Activated T-cell treated with anti-CD3 and anti-CD28 coated beads, Interleukin-2, amount 50 U/mL, for 48 hours (primary cell): ENCODE data around the gene GRIN3B.
A peak's percentile ranks its signal among the peaks of the same experiment; 100 is the strongest.

Source experiments
- DNase-seq, 2 experiments: peaks; one replicate each; pipeline ENCODE4 v3.0.0-alpha.2; 2020

GRIN3B gene

GRCh38 chr19:1046117-1046626 lies 46.0 kb downstream of the GRIN3B start:
- no peak for DNase-seq

GRCh38 chr19:1046836-1047695 lies 46.8 kb downstream of the GRIN3B start:
- DNase-seq: no peak

GRCh38 chr19:1047696-1048147 lies 47.5 kb downstream of the GRIN3B start:
- DNase-seq: no peak

GRCh38 chr19:1049106-1049505 lies 48.9 kb downstream of the GRIN3B start:
- peak in 1 of 2 experiments; percentile 20 for DNase-seq

- no peak for DNase-seq
Measured at GRCh38 chr19:1049800-1050199, 49.6 kb downstream of the GRIN3B start.

GRCh38 chr19:1050989-1051788 lies 51.0 kb downstream of the GRIN3B start:
- DNase-seq: no peak

GRCh38 chr19:1051791-1052190 lies 51.6 kb downstream of the GRIN3B start:
- DNase-seq: no peak

GRCh38 chr19:1052349-1052975 lies 52.2 kb downstream of the GRIN3B start:
- DNase-seq: no peak

GRCh38 chr19:1053176-1054101 lies 53.2 kb downstream of the GRIN3B start:
- DNase-seq: peak in 1 of 2 experiments; percentile 20

- no peak for DNase-seq
Measured at GRCh38 chr19:1054102-1055027, 54.1 kb downstream of the GRIN3B start.

- DNase-seq: no peak
Measured at GRCh38 chr19:1055028-1055425, 54.8 kb downstream of the GRIN3B start.

- DNase-seq: no peak
Measured at GRCh38 chr19:1055886-1056620, 55.8 kb downstream of the GRIN3B start.

- peak; percentile 49 to 56 for DNase-seq
Measured at GRCh38 chr19:1057176-1057855, 57.1 kb downstream of the GRIN3B start.

- no peak for DNase-seq
Measured at GRCh38 chr19:1058112-1058511, 57.9 kb downstream of the GRIN3B start.
